Germinal center (tissue), 1 donor: ENCODE results near the gene PAGR1.
"Not testable (repeated sequence)": the region's sequence is repeated elsewhere in the genome, so short reads cannot be mapped to it uniquely, and the experiment has no call there.

ENCODE experiments used
- DNase-seq: peaks from one replicate; pipeline ENCODE4 v3.0.0; 2012; ENCODE audit warnings: mixed read lengths, low spot score

PAGR1 gene

DNA sequence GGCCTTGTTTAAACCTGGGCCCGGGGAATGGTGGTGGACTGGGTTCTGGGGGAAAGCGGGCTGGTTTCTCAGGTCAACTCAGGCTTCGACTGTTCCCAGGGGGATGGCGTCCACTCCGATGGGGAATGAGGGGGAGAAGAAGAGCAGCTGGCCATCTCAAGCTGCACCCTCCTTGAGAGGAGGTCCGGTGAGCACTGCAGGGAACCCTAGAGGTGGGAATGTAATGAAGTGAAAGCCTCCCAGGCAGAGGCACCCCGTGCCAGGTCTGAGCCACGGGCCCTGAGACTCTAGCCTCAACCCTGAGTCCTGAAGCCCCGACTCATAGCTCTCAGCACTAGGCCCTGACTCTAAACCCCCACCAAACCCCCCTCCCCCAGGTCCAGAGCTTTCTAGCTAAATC, 48.3 kb downstream of the PAGR1 start:
- DNase-seq = no peak

DNA sequence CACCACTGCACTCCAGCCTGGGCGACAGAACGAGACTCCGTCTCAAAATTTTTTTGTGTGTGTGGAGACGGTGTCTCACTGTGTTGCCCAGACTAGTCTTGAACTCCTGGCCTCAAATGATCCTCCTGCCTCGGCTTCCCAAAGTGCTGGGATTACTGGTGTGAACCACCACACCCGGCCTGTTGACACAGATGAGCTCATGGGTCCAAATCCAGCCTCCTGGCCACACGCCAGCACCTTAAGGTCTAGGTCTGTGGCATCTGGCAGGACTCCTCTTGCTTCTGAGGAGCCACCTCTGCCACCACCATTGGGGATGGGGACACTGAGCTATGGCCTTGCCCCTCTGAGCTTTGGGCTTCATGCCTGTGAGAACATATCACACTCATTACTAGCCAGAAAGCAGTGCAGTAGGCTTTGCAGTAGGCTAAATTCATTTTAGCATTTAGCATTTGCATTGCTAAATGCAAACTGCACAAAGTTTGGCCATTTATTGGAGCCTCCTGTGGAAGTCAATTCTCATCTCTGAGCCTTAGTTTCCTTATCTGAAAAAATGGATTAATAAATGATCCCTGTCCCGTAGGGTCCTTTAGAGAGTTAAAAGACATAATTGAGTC, 52.6 kb downstream of the PAGR1 start:
- no peak for DNase-seq

DNA sequence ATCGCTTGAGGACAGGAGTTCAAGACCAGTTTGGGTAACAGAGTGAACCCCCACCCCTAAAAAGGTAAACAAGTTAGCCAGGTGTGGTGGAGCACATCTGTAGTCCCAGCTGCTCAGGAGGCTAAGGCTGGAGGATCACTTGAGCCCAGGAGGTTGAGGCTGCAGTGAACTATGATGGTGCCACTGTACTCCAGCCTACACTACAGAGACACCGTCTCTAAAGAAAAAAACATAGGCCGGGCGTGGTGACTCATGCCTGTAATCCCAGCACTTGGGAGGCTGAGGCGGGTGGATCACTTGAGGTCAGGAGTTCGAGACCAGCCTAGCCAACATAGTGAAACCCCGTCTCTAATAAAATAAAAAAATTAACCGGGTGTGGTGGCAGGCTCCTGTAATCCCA, 53.1 kb downstream of the PAGR1 start:
- DNase-seq = not testable (repeated sequence)
